GM10847 (cell line): ENCODE measurements around the gene MTFR2.

Source experiments
- POLR2A ChIP-seq: IDR thresholded peaks from 2 replicates; pipeline ENCODE4 v1.6.1; 2011; ENCODE audit not compliant: insufficient read length; ENCODE audit errors: extremely low read depth

Gene MTFR2

DNA sequence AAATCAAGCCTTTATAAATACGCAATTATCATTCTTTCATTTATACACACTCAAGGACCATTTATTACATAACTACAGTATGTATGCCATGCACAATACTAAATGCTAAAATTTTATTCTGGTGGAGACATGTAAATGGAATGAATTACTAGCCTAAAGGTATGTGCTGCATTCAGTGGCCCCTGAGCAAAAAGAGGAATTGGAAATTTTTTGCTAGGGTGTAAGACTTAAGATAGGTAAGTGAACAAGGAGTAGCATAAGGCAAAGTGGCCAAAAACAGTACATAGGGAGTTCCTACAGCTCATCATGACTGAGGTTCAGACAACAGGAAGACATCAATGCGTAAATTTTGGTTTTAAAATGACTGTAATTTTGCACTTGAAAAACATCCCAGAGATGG is 2.3 kb upstream of the MTFR2 start:
- no peak for TF ChIP-seq POLR2A

DNA sequence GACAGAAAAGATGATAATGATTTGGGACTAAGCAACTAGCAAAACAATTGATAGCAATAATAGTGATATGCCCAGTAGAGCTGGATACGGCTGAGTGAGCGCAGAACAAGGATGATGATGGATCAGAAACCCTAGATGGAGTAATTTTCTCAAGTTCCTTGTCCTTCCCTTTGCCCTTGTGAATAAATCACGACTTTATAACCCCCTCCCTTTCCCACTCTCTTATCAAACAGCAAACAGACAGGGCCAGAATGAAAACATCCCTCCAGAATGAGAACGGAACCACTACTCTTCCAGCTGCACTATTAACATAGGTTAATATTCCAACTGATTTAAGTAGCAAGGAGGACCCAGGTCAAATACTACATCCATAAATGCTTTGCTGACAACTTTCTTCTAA is 1.3 kb upstream of the MTFR2 start:
- no peak for TF ChIP-seq POLR2A

GRCh38 chr6:136250686-136251008 is 536 bp upstream of the MTFR2 start:
- TF ChIP-seq POLR2A: no peak

DNA sequence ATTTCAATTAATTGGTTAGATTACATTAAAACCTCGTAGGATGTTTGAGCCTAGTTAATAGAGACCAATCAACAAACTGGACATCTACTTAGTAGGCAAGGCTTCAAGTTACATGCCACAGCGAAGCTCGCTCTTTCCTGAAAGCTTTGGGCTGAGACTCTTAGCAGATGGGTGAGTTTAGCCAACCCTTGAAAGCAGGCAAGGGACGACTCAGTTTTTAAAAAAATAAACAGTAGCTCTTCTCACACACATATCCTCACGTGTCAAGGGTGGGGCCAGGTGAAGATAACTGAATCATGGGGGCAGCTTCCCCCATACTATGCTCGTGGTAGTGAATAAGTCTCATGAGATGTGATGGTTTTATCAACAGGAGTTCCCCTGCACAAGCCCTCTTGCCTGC is 775 bp downstream of the MTFR2 start:
- no peak for TF ChIP-seq POLR2A

DNA sequence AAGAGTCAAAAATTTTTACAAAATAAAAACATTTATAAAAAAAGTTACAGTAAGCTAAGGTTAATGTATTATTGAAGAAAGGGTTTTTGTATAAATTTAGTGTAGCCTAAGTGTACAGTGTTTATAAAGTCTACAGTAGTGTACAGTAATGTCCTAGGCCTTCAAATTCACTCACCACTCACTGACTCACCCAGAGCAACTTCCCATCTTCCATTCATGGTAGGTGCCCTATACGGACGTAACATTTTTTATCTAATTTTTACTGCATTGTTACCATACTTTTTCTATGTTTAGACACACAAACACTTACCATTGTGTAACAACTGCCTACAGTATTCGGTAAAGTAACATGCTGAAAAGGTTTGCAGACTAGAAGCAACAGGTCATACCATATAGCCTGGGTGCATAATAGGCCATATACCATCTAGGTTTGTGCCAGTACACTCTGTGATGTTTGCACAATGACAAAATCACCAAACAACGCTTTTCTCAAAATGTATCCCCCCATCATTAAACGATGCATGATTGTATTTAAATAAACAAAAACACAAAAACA is 6.0 kb downstream of the MTFR2 start:
- no peak for TF ChIP-seq POLR2A

GRCh38 chr6:136236466-136237293 is 13.4 kb downstream of the MTFR2 start:
- no peak for TF ChIP-seq POLR2A

DNA sequence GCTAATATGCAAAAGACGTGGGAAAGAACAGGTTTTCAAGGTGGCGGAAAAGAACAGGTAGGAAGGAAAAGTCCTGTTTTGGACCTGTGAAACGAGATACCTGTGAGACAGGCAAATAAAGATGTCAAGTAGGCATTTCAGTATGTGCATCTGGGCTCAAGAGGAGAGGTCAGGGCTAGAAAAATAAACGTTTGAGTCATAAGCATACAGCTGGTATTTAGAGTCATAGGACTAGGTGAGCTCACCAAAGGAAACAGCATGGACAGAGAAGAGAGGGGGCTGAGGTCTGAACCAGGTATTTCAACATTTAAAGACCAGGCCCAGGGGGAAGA is 14.9 kb downstream of the MTFR2 start:
- TF ChIP-seq POLR2A: no peak

DNA sequence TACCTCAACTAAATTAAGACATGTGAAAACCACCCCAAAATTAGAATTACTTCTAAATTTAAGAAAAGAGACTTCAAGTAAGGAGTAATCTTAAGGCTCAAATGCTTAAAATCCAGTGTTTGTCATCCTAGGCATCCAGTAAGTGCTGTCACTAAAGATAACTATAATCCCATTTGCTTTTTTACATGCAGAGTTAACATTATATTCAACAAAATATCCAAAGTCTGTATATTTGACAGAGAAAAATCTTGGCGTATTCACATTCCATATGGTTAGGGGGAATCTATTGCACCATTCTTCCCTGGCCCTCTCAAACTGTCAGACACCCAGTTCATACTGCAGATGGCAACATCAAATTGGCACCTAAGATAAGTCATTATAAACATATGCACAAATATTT is 17.4 kb downstream of the MTFR2 start:
- TF ChIP-seq POLR2A: no peak

GRCh38 chr6:136230219-136230853 is 19.8 kb downstream of the MTFR2 start:
- TF ChIP-seq POLR2A: no peak

DNA sequence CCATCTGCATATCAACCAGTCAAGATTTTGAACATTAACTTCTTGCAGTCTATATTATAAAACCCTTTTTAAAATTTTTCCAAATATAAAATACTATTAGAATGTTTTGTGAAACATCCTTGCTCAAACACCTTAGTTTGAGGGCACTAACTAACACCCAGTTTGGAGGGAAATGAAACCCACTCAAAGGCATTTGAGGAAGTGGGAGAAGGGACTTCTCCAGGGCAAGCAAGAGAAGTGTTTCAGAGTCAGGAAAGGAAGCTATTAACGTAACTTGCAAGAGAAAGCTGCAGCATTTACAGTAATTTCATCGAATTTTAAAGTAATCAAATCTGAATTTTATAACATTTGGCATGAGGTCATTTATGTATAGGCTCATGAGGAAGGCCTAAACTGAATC is 21.3 kb downstream of the MTFR2 start:
- no peak for TF ChIP-seq POLR2A

GRCh38 chr6:136226674-136227377 is 23.3 kb downstream of the MTFR2 start:
- no peak for TF ChIP-seq POLR2A

DNA sequence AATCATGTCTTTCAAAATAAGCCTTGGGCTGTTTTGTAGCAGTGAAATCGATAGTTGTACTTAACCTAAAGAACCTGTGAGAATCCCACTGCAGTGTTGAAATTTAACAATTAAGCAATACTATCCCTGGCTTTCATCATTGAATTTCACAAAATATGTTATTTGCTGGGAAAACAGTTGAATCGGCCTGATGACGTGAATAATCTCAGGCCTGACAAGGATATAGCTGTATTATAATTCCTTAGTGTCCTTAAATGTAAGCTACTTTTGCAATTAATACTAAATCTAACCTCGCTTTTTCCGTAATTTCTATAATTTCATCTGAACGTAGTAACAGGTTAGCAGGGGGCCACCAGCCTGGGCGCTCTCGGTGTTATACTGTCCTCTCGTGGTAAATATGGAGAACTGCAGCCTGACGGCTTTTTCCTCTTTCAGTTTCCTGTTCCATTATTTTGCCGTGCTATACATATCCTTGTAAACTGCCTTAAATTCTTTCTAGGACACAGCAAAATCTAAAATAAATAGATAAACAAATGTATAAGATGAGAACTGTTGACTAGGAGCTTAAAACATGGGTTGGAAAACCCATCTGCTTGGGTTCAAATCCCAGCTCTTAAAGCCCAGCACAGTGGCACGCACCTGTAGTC is 24.0 kb downstream of the MTFR2 start:
- no peak for TF ChIP-seq POLR2A

- TF ChIP-seq POLR2A: no peak
Observed at GRCh38 chr6:136225496-136225895, 24.6 kb downstream of the MTFR2 start.

DNA sequence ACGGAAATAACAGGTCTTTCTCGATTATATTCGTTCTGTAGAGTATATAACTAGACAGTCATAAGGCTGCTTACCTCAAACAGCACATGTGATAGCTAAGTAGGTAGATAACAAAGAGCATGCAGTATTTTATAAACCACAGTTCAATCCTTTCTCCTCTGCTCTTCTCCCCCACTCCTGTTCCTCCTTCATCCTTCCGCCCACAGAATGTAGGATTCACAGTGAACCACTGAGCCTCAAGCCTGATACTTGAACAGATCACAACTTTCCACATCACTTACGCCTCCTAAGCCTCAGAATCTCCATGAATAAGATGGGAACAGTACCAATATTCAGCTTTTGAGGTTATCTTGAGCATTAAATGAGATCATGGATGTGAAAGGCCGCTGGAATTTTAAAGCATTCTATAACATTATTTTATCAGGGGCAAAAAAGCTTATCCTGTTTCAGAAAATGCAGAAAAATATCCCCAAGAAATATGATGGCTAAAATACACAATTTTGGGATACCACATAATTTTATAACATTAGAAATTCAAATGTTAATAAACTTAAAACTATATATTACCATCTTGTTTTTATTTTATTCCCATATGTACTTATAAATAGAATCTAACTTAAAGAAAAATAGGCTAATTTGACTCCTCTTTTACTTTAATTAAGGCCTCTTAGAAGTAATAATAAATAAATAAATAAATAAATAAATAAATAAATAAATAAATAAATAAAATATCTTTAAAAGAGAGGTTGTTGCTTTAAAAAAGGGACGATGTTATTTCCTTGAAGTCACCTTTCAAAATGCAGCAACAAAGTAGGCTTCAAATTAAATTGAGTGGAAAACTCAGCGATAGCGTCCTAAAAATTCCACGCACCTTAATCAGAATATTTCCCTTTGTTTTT is 33.4 kb downstream of the MTFR2 start:
- no peak for TF ChIP-seq POLR2A

DNA sequence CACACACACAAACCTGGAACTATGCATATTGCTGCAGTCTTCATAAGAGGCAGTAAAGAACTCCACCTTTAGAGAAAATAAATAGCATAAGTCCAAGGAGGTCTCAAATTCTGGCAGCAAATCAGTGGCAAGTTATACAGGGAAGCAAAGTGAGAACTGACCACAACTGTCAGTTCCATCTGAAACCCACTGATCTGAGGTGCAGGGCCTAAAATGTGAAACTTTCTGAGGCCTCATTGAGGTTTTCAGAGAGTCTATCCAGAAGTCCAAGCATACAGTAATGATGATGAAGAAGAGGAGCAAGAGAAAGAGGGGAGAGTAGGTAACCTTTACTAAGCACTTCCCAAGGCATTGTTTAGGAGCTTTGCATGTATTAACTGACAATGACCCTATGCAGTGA is 36.3 kb downstream of the MTFR2 start:
- no peak for TF ChIP-seq POLR2A

- TF ChIP-seq POLR2A: no peak
Observed at GRCh38 chr6:136213012-136213539, 37.0 kb downstream of the MTFR2 start.
